GM12872 (cell line): Measurements from ENCODE around the gene MPHOSPH6.

Experiments
- TF ChIP-seq, protein P1 (sequence below): IDR thresholded peaks from 3 replicates; pipeline ENCODE4 v1.5.1; 2011; ENCODE audit warnings: low read depth, mild to moderate bottlenecking, low read length, moderate library complexity; ENCODE audit not compliant: insufficient read depth

The MPHOSPH6 gene

GRCh38 chr16:82169861-82170845, at the start of gene MPHOSPH6:
Gene MPHOSPH6 (minus strand): TSS chr16:82170224. CDS start chr16:82170175, 49 bp downstream.
- TF ChIP-seq, protein P1, sequence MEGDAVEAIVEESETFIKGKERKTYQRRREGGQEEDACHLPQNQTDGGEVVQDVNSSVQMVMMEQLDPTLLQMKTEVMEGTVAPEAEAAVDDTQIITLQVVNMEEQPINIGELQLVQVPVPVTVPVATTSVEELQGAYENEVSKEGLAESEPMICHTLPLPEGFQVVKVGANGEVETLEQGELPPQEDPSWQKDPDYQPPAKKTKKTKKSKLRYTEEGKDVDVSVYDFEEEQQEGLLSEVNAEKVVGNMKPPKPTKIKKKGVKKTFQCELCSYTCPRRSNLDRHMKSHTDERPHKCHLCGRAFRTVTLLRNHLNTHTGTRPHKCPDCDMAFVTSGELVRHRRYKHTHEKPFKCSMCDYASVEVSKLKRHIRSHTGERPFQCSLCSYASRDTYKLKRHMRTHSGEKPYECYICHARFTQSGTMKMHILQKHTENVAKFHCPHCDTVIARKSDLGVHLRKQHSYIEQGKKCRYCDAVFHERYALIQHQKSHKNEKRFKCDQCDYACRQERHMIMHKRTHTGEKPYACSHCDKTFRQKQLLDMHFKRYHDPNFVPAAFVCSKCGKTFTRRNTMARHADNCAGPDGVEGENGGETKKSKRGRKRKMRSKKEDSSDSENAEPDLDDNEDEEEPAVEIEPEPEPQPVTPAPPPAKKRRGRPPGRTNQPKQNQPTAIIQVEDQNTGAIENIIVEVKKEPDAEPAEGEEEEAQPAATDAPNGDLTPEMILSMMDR, result no peak

DNA sequence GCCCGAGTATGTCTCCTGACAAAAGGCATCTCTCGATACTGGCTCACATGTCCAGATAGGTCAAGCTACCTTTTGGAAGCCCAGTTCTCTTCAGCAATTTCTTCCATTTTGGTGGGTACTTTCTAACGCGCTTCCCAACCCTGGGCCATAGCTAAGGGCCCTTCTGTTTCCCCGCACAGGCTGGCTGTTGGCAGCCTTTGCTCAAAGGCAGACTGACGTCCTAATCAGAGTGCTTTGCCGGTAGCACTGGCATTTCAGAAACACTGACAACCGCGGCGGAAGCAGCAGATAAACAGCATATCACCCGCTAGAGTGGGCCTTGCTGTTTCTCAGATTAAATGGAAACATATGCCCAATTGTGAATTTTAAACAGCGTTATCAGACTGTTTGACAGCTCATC, 49.3 kb upstream of the MPHOSPH6 start:
- TF ChIP-seq, protein P1, result no peak

- TF ChIP-seq, protein P1, result no peak
Observed at GRCh38 chr16:82203198-82203597, 33.2 kb upstream of the MPHOSPH6 start.

DNA sequence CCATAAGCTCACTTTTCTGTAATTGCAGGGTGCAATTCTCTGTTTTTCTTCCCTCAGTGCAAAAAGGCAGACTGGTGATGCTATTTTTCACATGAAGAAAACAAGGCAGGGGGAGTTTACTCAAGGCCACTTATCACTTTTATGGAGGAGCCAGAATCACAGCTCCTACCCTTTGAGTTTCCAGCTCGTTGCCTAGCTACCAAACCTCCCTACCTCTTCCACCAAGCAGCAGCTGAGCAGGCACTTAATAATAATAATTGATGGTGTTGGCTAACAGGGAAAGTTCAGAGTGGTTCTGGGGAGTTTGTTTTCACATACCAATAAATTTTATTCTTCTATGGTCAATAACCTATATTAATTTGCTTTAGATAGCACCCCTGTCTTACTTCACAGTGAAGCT, 31.9 kb upstream of the MPHOSPH6 start:
- TF ChIP-seq, protein P1, result no peak

DNA sequence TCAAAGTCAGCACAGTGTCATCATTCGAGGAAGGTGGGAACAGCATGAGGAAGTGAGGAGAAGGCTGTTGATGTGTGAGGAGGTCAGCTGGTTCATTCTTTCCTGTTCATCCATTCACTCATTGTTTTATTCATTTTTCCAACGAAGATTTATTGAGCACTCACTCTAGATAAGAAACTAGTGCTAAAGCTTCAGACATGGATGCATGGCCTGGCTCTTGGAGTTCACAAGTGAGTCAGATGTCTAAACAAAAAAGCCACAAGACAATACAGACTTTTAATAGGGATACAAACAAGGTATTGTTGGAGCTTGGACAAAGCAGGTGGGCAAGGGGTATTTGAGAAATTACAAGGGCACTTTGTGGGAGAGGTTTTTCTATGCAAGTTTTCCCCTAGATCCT, 31.3 kb upstream of the MPHOSPH6 start:
- TF ChIP-seq, protein P1, result no peak

DNA sequence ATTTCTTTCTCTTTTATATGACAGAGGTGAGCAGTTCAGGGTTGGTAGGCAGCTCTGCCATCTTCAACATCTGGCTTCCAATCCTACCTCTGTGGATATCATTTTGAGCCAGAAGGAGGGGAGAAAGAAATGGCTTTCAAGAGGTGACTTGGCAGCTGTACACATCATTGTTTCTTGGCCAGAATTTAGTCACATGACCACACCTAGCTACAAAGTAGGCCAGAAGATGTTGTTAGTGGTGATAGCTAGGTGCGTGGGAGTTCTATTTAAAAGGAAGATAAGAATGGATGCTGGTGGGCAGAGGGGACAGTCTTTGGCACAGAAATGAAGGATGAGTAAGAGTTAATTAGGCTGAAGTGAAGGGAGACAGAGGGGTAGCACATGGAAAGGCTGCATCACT, 29.2 kb upstream of the MPHOSPH6 start:
- TF ChIP-seq, protein P1, result no peak

DNA sequence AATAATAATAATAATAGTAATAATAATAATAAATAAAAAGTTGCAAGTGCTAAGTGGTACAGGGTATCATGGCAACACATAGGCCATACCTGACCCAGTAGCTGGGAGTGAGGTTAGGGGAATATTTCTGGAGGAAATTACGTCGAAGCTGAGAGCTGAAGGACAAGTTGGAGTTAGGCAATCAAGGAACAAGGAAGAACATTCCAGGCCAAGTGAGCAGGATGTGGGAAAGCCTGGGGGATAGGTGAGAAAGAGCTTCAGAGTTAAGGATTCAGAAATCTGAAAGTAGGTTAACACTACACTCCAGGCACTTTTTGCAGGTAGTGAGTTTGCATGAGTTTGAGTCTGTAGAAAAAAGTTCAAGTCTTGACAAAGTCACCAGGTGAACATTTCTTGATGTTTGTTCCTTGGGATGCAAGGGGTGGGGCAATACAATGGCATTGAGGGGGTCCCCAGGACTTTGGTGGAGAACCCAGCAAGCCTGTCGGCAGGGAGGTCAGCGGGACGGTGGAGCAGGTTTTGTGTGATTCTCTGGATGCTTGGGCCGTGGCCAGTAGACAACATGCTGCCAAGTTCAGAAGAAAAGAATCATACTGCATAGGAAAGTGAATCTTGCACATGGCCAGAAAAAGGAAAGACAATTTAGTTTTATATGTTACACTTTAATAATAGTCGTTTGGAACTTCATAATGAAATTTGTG, 27.7 kb upstream of the MPHOSPH6 start:
- TF ChIP-seq, protein P1, result no peak
